A673 (cell line): ENCODE data around the gene LHFPL2. TPM values are rescaled to one million over a fixed set of nuclear protein-coding genes. Genes with fewer than 3 reads are reported as not detected.
"Not testable (repeated sequence)": the region's sequence is repeated elsewhere in the genome, so short reads cannot be mapped to it uniquely, and the experiment has no call there.

Experiments
- BruUV-seq: library from RNA; stranded (reverse); fragments of 400-500 nt; replicated peaks from 2 replicates; lab custom pipeline; 2021; lab: Mats Ljungman, UMichigan
- CTCF ChIA-PET: fragments of 300-600 bp; sonication (Branson Sonifier 250); formaldehyde crosslinking; loops from one replicate; lab custom pipeline; 2022; ENCODE audit warnings: antibody characterized with exemption; lab: Charles Lee
- POLR2A ChIA-PET: fragments of 300-600 bp; sonication (Branson Sonifier 250); formaldehyde crosslinking; loops from one replicate; lab custom pipeline; 2022; ENCODE audit warnings: antibody characterized with exemption; ENCODE audit not compliant: low non-redundant PET; lab: Charles Lee
- DNase-seq: peaks from one replicate; pipeline ENCODE4 v3.0.0-alpha.2; 2015; ENCODE audit warnings: low spot score
- H3K27ac ChIP-seq: fragments of 200-600 bp; sonication (generic); 2 replicates; pipeline ENCODE4 v1.5.1; 2016; ENCODE audit warnings: mixed run types, low read depth, mild to moderate bottlenecking, mixed read lengths, antibody characterized with exemption, low read length; ENCODE audit not compliant: poor library complexity, severe bottlenecking
- H3K27me3 ChIP-seq: fragments of 200-600 bp; sonication (generic); replicated peaks from 2 replicates; pipeline ENCODE4 v1.6.1; 2017; ENCODE audit warnings: mixed run types, low read depth, mild to moderate bottlenecking, mixed read lengths, antibody characterized with exemption, low read length; ENCODE audit not compliant: insufficient read depth, poor library complexity
- H3K36me3 ChIP-seq: fragments of 200-600 bp; sonication (generic); 2 replicates; pipeline ENCODE4 v1.6.1; 2016; ENCODE audit warnings: mixed run types, mild to moderate bottlenecking, mixed read lengths, antibody characterized with exemption, low read length; ENCODE audit not compliant: insufficient read depth, poor library complexity, severe bottlenecking
- H3K4me1 ChIP-seq: fragments of 200-600 bp; sonication (generic); 2 replicates; pipeline ENCODE4 v1.6.1; 2017; ENCODE audit warnings: mixed run types, mild to moderate bottlenecking, mixed read lengths, antibody characterized with exemption, low read length; ENCODE audit not compliant: insufficient read depth, poor library complexity, severe bottlenecking
- H3K4me3 ChIP-seq: fragments of 200-600 bp; sonication (generic); 2 replicates; pipeline ENCODE4 v1.5.1; 2016; ENCODE audit warnings: low read depth, mixed run types, mild to moderate bottlenecking, mixed read lengths, low read length; ENCODE audit not compliant: poor library complexity, severe bottlenecking
- H3K9me3 ChIP-seq: fragments of 200-600 bp; sonication (generic); 2 replicates; pipeline ENCODE4 v1.6.1; 2016; ENCODE audit warnings: mixed run types, low read depth, mild to moderate bottlenecking, mixed read lengths, antibody characterized with exemption, low read length; ENCODE audit not compliant: poor library complexity, severe bottlenecking
- CTCF ChIP-seq: fragments of 300-800, 200-600 bp; sonication (generic); conservative IDR thresholded peaks from 2 replicates; pipeline ENCODE4 v1.5.1; 2017; ENCODE audit warnings: low read depth, mild to moderate bottlenecking, antibody characterized with exemption, low read length, moderate library complexity, mixed read lengths
- EZH2 ChIP-seq: fragments of 200-600 bp; sonication (generic); IDR thresholded peaks from 2 replicates; pipeline ENCODE4 v1.6.1; 2017; ENCODE audit warnings: borderline replicate concordance, low read depth, mild to moderate bottlenecking, mixed read lengths, antibody characterized with exemption, low read length; ENCODE audit not compliant: poor library complexity, severe bottlenecking
- intact Hi-C: fragments of 100-400 bp; cut with micrococcal nuclease; formaldehyde crosslinking; loops from one replicate; pipeline ENCODE4 v1.10.0; 2022; ENCODE audit not compliant: unreplicated experiment
- total RNA-seq: library from RNA; stranded (reverse); gene quantifications from 2 replicates; pipeline ENCODE4 v1.2.3, GENCODE V29; 2021

Gene LHFPL2
- total RNA-seq, 1 experiment from 2014 or later, result 6.2 TPM

- intact Hi-C loops, result no loop called here
- no peak for TF ChIP-seq CTCF
- TF ChIP-seq EZH2, result no peak
- no TSS peak for BruUV-seq
- ChIA-PET POLR2A (no interaction called here), CTCF (no interaction called here)
- Histone ChIP-seq H3K4me1 (no peaks in the 10 kb centered on the region), H3K27me3 (no peaks in the 10 kb centered on the region), H3K4me3 (no peak overlapping the region), H3K27ac (no peak overlapping the region), H3K9me3 (no peaks in the 10 kb centered on the region), H3K36me3 (no peaks in the 10 kb centered on the region)
- DNase-seq, result no peak
Observed at GRCh38 chr5:78624011-78624541, 24.5 kb downstream of the LHFPL2 start.

- no peaks in the 10 kb centered on the region for H3K9me3 ChIP-seq
- POLR2A ChIA-PET, result no interaction called here
- no peak overlapping the region for H3K4me3 ChIP-seq
- CTCF ChIA-PET, result no interaction called here
- DNase-seq, result no peak
- no TSS peak for BruUV-seq
- TF ChIP-seq CTCF (no peak), EZH2 (no peak)
- H3K27ac ChIP-seq, result no peak overlapping the region
- H3K4me1 ChIP-seq, result no peaks in the 10 kb centered on the region
- H3K36me3 ChIP-seq, result no peaks in the 10 kb centered on the region
- H3K27me3 ChIP-seq, result no peaks in the 10 kb centered on the region
- intact Hi-C loops, result no loop called here
Observed at GRCh38 chr5:78622302-78622971, 26.1 kb downstream of the LHFPL2 start.

- BruUV-seq, result no TSS peak
- DNase-seq, result no peak
- Histone ChIP-seq H3K4me1 (no peaks in the 10 kb centered on the region), H3K27ac (no peak overlapping the region), H3K36me3 (no peaks in the 10 kb centered on the region), H3K9me3 (no peaks in the 10 kb centered on the region), H3K27me3 (no peaks in the 10 kb centered on the region), H3K4me3 (no peak overlapping the region)
- ChIA-PET CTCF (no interaction called here), POLR2A (no interaction called here)
- intact Hi-C loops, result no loop called here
- no peak for TF ChIP-seq CTCF
- TF ChIP-seq EZH2, result no peak
Observed at GRCh38 chr5:78621291-78621738, 27.3 kb downstream of the LHFPL2 start.

- H3K4me1 ChIP-seq, CTCF ChIA-PET, H3K27ac ChIP-seq, H3K27me3 ChIP-seq, POLR2A ChIA-PET, H3K36me3 ChIP-seq, BruUV-seq, H3K9me3 ChIP-seq, DNase-seq, intact Hi-C loops, H3K4me3 ChIP-seq: not testable (repeated sequence)
Observed at GRCh38 chr5:78620119-78620518, 28.5 kb downstream of the LHFPL2 start.
